GM12873 (cell line): ENCODE data around the gene TECPR2.

Experiments
- CTCF ChIP-seq: IDR thresholded peaks from 2 replicates; pipeline ENCODE4 v1.5.1; 2012; ENCODE audit warnings: low read depth, mild to moderate bottlenecking, moderate library complexity, low read length, control low read depth; ENCODE audit not compliant: insufficient read depth; ENCODE audit errors: missing control alignments

Gene TECPR2

GRCh38 chr14:102508410-102508773 is 145.7 kb downstream of the TECPR2 start:
- no peak for TF ChIP-seq CTCF

GRCh38 chr14:102508774-102509745 is 146.3 kb downstream of the TECPR2 start:
- no peak for TF ChIP-seq CTCF

GRCh38 chr14:102509746-102510615 is 147.2 kb downstream of the TECPR2 start, which contains the start of gene ANKRD9:
ANKRD9 (minus strand) TSS chr14:102509776; CDS start chr14:102507889, 1,887 bp downstream.
- no peak for TF ChIP-seq CTCF

- TF ChIP-seq CTCF: no peak
Observed at GRCh38 chr14:102510616-102511520, 148.1 kb downstream of the TECPR2 start.

GRCh38 chr14:102511538-102511937 is 148.8 kb downstream of the TECPR2 start:
- no peak for TF ChIP-seq CTCF

- TF ChIP-seq CTCF: no peak
Observed at GRCh38 chr14:102512793-102513300, 150.1 kb downstream of the TECPR2 start.
